C4-2B (cell line): ENCODE data around the gene CACNA1G.

ENCODE experiments used
- H3K27ac ChIP-seq: fragments of 450-650 bp; 2 replicates; pipeline ENCODE4 v1.5.1; 2017
- ZFX ChIP-seq: fragments of 450-650 bp; IDR thresholded peaks from 2 replicates; pipeline ENCODE4 v1.6.1; 2017
- TF ChIP-seq, protein P1 (sequence below): fragments of 450-650 bp; conservative IDR thresholded peaks from 2 replicates; pipeline ENCODE4 v1.5.1; 2017; ENCODE audit warnings: mild to moderate bottlenecking

CACNA1G gene

DNA sequence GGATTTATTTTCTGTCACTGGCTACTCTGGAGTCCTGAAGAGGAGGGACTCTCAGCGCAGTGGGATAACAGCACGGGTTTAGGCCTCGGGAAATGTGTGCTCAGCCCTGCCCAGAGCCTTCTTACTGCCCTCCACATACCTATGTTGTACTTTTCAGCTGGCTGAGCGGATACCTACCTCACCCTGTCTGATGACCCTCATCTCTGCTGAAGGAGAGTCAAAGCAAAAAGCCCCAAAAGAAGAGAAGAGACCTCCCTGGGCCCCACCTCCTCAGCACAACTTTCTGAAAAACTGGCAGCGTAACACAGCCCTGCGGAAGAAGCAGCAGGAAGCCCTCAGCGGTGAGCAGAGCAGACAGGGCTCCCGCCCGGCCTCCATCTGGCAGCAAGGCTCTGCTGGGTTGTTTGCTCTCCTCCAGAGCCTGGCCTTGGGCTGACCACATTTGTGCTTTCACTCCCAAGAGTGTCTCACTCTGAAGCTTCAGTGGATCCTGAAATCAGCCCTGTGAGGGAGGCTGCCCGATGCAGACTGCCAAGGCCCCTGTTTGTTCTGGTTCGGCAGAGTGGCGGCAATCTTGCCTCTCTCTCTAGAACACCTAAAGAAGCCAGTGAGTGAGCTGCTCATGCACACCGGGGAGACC is 42.0 kb upstream of the CACNA1G start:
- no peak for TF ChIP-seq ZFX
- TF ChIP-seq, protein P1, sequence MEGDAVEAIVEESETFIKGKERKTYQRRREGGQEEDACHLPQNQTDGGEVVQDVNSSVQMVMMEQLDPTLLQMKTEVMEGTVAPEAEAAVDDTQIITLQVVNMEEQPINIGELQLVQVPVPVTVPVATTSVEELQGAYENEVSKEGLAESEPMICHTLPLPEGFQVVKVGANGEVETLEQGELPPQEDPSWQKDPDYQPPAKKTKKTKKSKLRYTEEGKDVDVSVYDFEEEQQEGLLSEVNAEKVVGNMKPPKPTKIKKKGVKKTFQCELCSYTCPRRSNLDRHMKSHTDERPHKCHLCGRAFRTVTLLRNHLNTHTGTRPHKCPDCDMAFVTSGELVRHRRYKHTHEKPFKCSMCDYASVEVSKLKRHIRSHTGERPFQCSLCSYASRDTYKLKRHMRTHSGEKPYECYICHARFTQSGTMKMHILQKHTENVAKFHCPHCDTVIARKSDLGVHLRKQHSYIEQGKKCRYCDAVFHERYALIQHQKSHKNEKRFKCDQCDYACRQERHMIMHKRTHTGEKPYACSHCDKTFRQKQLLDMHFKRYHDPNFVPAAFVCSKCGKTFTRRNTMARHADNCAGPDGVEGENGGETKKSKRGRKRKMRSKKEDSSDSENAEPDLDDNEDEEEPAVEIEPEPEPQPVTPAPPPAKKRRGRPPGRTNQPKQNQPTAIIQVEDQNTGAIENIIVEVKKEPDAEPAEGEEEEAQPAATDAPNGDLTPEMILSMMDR, result no peak
- no peak overlapping the region for H3K27ac ChIP-seq

GRCh38 chr17:50519141-50519834 is 41.2 kb upstream of the CACNA1G start:
- H3K27ac ChIP-seq, result no peak overlapping the region
- no peak for TF ChIP-seq ZFX
- TF ChIP-seq, protein P1, result no peak

DNA sequence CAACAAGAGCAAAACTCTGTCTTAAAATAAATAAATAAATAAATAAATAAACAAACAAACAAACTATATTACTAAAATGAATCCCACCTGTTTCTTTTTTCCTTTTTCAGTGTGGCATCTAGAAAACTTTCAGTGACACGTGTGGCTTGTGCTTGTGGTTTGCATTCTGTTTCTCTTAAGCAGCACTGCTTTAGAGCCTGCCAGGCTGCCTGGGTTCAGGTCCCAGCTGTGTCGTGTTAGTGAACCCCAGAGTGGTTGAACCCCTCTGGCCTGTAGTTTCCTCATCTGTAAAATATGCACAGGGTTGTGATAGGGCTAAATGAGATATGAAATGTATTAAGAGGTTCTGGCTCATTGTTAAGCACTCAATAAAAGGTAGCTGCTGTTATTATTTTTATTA is 40.0 kb upstream of the CACNA1G start:
- TF ChIP-seq, protein P1, result no peak
- TF ChIP-seq ZFX, result no peak
- H3K27ac ChIP-seq, result no peak overlapping the region

DNA sequence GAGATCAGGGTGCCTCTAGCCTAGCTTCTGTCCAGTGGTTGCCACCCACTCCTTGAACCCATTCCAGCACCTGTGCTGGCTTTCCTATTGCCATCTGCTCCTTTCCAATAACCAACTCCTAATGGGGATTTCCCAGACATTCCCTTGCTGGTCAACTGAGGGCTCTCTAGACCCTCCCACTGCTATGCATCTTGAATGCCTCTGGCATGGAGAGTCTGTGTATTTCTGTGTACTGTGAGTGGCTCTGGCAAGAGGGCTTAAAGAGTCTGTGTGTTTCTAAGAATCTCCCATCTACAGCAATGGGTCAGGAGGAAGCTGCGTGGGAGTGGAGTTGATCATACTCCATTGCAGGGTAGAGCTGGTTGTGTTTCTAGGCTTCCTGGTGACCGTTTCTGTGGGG is 39.0 kb upstream of the CACNA1G start:
- no peak for TF ChIP-seq ZFX
- TF ChIP-seq, protein P1, result no peak
- no peak overlapping the region for H3K27ac ChIP-seq

DNA sequence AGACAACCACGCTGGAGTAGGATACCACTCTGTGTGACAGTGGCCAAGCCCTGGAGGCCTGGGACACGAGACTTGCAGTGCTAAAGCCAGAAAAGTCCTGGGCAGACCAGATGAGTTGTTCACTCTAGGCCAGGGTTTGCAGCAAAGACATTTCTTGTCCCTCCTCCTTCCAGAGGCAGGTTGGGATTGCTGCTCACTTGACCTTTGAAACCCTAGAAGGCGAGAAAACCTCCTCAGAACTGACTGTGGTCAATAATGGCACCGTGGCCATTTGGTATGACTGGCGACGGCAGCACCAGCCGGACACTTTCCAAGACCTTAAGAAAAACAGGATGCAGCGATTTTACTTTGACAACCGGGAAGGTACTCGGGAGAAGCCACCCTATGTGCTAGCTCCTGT is 37.7 kb upstream of the CACNA1G start:
- TF ChIP-seq ZFX, result no peak
- TF ChIP-seq, protein P1, result no peak
- no peak overlapping the region for H3K27ac ChIP-seq

GRCh38 chr17:50523208-50523607 is 37.3 kb upstream of the CACNA1G start:
- H3K27ac ChIP-seq, result no peak overlapping the region
- TF ChIP-seq, protein P1, result no peak
- no peak for TF ChIP-seq ZFX

DNA sequence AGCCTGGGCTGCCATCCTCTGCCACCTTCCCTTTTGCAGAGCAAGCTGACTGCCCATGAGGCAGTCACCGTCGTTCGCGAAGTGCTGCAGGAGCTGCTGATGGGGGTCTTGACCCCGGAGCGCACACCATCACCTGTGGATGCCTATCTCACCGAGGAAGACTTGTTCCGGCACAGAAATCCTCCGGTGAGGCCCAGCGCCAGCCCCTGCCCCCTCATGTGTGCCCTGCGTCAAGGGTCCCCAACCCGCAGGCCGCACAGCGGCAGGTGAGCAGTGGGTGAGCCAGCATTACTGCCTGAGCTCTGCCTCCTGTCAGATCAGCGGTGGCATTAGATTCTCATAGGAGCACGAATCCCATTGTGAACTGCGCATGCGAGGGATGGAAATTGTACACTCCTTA is 35.7 kb upstream of the CACNA1G start:
- TF ChIP-seq ZFX, result no peak
- TF ChIP-seq, protein P1, result no peak

More for the DNA sequence above, 35.7 kb upstream of the CACNA1G start:
- no peak overlapping the region for H3K27ac ChIP-seq
